ENCODE measurements around the gene PARN.
"Not testable (repeated sequence)": the region's sequence is repeated elsewhere in the genome, so short reads cannot be mapped to it uniquely, and the experiment has no call there.

The PARN gene

DNA sequence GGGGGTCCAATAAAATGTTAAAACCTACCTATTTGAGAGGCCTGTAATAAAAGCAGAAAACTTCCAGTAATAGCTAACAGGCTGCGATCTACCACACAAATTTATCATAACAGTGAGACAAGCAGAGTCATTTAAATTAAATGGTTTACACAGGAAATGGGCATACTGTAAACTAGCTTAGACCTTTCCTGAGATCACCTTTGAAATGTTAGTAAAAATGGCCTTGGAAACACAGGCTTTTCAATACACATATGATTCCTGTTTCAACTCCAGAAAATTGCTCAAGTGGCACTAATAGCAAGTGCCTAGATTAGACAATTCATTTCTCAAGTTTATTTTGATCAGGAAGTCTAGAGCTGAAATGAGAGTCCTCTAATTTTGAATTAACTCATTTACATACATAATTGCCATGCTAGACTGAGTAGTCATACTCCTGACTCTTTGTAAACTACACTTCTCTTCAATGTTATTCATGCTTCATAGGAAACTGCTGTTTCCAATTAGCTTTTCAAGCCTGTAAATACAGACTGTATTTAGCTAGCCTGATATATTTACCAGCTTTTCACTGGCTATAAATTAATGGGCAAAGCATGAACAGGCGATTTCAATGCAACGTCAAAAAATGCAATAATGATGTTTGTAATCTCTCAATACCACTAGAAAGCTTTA is 43.3 kb downstream of the PARN start:
- H3K4me3 Mint-ChIP-seq: no peak overlapping the region
- peaks cover 65% of the 10 kb centered on the region for H3K36me3 Mint-ChIP-seq (ENCODE audit: low read depth)
- no peaks in the 10 kb centered on the region for H3K9me3 Mint-ChIP-seq
- TF ChIP-seq, protein P1, sequence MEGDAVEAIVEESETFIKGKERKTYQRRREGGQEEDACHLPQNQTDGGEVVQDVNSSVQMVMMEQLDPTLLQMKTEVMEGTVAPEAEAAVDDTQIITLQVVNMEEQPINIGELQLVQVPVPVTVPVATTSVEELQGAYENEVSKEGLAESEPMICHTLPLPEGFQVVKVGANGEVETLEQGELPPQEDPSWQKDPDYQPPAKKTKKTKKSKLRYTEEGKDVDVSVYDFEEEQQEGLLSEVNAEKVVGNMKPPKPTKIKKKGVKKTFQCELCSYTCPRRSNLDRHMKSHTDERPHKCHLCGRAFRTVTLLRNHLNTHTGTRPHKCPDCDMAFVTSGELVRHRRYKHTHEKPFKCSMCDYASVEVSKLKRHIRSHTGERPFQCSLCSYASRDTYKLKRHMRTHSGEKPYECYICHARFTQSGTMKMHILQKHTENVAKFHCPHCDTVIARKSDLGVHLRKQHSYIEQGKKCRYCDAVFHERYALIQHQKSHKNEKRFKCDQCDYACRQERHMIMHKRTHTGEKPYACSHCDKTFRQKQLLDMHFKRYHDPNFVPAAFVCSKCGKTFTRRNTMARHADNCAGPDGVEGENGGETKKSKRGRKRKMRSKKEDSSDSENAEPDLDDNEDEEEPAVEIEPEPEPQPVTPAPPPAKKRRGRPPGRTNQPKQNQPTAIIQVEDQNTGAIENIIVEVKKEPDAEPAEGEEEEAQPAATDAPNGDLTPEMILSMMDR (IDR thresholded peaks at IDR 0.05; ENCODE audit: unreplicated experiment in 3 of 3): no peak
- no peaks in the 10 kb centered on the region for H3K27me3 Mint-ChIP-seq (ENCODE audit: low read depth)
- no peaks in the 10 kb centered on the region for H3K4me1 Mint-ChIP-seq
- no peak overlapping the region for H3K27ac Mint-ChIP-seq

DNA sequence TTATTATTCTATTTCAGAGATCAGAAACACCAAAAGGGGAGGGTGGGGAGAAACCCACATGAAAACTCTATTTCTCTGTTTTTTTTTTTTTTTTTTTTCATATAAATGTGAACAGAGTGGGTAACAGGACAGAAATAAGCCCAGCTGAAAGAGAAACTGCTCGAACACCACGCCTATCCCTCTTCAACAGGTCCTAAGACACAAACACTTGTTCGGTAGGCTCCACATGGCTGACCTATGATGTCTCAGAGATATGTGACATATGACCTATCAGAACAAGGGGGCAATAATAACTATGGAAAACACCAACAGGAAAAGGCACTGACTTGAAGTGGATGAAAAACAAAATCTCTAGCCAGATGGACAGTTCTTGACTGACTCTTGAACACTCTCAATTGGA is 44.8 kb downstream of the PARN start:
- H3K4me1 Mint-ChIP-seq: no peaks in the 10 kb centered on the region
- no peaks in the 10 kb centered on the region for H3K9me3 Mint-ChIP-seq
- TF ChIP-seq, protein P1 (IDR thresholded peaks at IDR 0.05; ENCODE audit: unreplicated experiment in 3 of 3): no peak
- H3K36me3 Mint-ChIP-seq (ENCODE audit: low read depth): peaks cover 65% of the 10 kb centered on the region
- no peaks in the 10 kb centered on the region for H3K27me3 Mint-ChIP-seq (ENCODE audit: low read depth)
- H3K27ac Mint-ChIP-seq: no peak overlapping the region
- no peak overlapping the region for H3K4me3 Mint-ChIP-seq

DNA sequence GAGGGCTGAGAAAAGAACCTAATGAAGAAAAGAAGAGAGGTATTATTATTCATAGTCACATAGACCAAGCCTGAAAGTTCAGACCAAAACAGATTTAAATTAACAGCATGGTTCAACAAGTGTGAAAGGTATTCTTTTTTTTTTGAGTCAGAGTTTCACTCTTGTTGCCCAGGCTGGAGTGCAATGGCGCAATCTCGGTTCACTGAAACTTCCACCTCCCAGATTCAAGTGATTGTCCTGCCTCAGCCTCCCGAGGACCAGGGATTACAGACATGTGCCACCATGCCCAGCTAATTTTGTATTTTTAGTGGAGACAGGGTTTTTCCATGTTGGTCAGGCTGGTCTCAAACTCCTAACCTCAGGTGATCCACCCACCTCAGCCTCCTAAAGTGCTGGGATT is 49.1 kb downstream of the PARN start:
- peaks cover 64% of the 10 kb centered on the region for H3K36me3 Mint-ChIP-seq (ENCODE audit: low read depth)
- not testable (repeated sequence) for H3K27me3 Mint-ChIP-seq (ENCODE audit: low read depth); H3K4me3 Mint-ChIP-seq; H3K9me3 Mint-ChIP-seq; H3K4me1 Mint-ChIP-seq; H3K27ac Mint-ChIP-seq

DNA sequence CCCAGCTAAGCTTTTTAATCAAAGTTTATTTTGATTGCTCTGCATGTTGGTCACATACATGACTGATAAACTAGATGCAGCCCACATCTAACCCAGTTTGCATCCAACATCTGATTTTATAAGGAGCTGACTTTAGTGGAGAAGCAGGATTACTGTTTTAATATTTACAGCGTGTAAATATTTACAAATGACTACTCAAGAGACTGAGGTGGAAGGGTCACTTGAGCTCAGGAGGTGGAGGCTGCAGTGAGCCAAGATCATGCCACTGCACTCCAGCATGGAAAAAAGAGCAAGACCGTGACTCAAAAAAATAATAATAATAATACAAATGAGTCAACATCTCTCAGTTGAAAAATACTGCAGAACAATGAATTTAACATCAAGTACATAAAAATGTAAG is 50.8 kb downstream of the PARN start:
- H3K27me3 Mint-ChIP-seq (ENCODE audit: low read depth): no peaks in the 10 kb centered on the region
- TF ChIP-seq, protein P1 (IDR thresholded peaks at IDR 0.05; ENCODE audit: unreplicated experiment in 3 of 3): no peak
- H3K36me3 Mint-ChIP-seq (ENCODE audit: low read depth): peaks cover 73% of the 10 kb centered on the region
- peaks cover 4% of the 10 kb centered on the region for H3K9me3 Mint-ChIP-seq
- H3K4me3 Mint-ChIP-seq: no peak overlapping the region
- H3K4me1 Mint-ChIP-seq: no peaks in the 10 kb centered on the region
- no peak overlapping the region for H3K27ac Mint-ChIP-seq

DNA sequence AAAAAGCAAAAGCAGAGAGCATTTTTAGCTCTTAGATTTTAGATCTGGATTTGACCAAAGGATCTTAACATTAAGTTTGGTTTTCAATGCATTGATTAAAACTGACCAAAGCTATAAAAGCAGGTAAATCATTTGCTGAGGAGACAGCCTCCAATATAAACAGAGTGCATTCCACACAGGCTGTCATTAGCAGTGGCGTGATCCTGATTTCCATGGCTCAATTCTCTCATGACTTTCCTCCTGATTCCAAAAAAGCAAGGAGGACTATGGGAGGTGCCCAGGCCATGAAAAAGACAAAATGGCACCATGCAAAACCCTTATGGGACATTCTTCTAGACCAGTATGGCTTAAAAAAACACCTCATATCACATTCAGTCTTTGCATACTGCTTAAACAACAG is 53.5 kb downstream of the PARN start:
- no peaks in the 10 kb centered on the region for H3K4me1 Mint-ChIP-seq

DNA sequence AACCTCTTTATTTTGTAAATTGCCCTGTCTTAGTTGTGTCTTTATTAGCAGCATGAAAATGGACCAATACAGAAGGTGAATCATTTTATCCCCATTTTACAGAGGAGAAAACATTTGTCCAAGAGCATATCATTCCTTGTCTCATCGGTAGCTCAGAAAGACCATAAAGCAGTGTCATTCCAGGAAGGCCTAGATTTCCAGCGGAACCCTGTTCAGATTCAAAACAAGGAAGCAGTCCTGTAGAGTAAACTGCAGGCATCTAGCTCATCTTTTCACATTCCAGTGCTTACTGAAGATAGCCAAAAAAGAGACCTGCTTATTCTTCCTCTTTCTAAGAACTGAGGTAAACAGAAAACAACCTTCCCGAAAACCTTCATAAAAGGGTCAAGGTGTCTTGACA is 54.0 kb downstream of the PARN start:
- Mint-ChIP-seq H3K4me1 (no peaks in the 10 kb centered on the region), H3K9me3 (peaks cover 13% of the 10 kb centered on the region), H3K36me3 (ENCODE audit: low read depth) (peaks cover 66% of the 10 kb centered on the region), H3K27ac (no peak overlapping the region), H3K4me3 (no peak overlapping the region), H3K27me3 (ENCODE audit: low read depth) (no peaks in the 10 kb centered on the region)
- TF ChIP-seq, protein P1 (IDR thresholded peaks at IDR 0.05; ENCODE audit: unreplicated experiment in 3 of 3): no peak

More for the DNA sequence above, 53.5 kb downstream of the PARN start:
- H3K27ac Mint-ChIP-seq: no peak overlapping the region
- TF ChIP-seq, protein P1 (IDR thresholded peaks at IDR 0.05; ENCODE audit: unreplicated experiment in 3 of 3): no peak
- peaks cover 71% of the 10 kb centered on the region for H3K36me3 Mint-ChIP-seq (ENCODE audit: low read depth)
- H3K27me3 Mint-ChIP-seq (ENCODE audit: low read depth): no peaks in the 10 kb centered on the region
- no peak overlapping the region for H3K4me3 Mint-ChIP-seq
- H3K9me3 Mint-ChIP-seq: peaks cover 13% of the 10 kb centered on the region

DNA sequence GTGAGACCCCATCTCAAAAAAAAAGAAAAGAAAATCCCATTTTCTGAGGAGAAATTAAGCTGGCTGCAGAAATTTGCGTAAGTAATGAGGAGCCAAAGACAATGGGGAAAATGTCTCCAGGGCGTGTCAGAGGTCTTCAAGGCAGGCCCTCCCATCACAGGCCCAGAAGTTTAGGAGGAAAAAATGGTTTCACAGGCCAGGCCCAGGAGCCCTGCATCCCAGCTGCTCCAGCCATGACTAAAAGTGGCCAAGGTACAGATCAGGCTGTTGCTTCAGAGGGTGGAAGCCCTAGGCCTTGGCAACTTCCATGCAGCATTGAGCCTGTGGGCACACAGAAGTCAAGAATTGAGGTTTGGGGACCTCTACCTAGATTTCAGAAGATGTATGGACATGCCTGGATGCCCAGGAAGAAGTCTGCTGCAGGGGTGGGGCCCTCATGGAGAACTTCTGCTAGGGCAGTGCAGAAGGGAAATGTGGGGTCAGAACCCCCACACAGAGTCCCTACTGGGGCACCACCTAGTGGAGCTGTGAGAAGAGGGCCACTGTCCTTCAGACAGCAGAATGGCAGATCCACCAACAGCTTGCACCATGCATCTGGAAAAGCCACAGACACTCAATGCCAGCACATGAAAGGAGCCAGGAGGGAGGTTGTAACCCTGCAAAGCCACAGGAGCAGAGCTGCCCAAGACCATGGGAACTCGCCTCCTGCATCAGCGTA is 55.2 kb downstream of the PARN start:
- peaks cover 13% of the 10 kb centered on the region for H3K9me3 Mint-ChIP-seq
- not testable (repeated sequence) for H3K4me3 Mint-ChIP-seq; H3K4me1 Mint-ChIP-seq; H3K27me3 Mint-ChIP-seq (ENCODE audit: low read depth); H3K27ac Mint-ChIP-seq
- peaks cover 58% of the 10 kb centered on the region for H3K36me3 Mint-ChIP-seq (ENCODE audit: low read depth)

All from nephron (organoid).